Mucosa of rectum (tissue), 2 donors: Measurements from ENCODE around the gene CCDC78.

ENCODE experiments used
- H3K27ac ChIP-seq, 2 donors: one replicate each; pipeline ENCODE4 v1.7.0; 2013; ENCODE audit warnings: inconsistent platforms in 2 of 2, low read depth in 2 of 2, low read length in 2 of 2
- H3K27me3 ChIP-seq, 2 donors: one replicate each; pipeline ENCODE4 v1.7.0; 2013; ENCODE audit warnings: low read length in 2 of 2; ENCODE audit not compliant: control insufficient read depth in 2 of 2, insufficient read depth in 2 of 2
- H3K36me3 ChIP-seq, 2 donors: one replicate each; pipeline ENCODE4 v1.7.0; 2013; ENCODE audit warnings: low read length in 2 of 2; ENCODE audit not compliant: control insufficient read depth in 2 of 2, insufficient read depth in 2 of 2
- H3K4me1 ChIP-seq, 2 donors: one replicate each; pipeline ENCODE4 v1.7.0; 2013; ENCODE audit warnings: low read length in 2 of 2, mild to moderate bottlenecking in 1 of 2; ENCODE audit not compliant: control insufficient read depth in 2 of 2, insufficient read depth in 2 of 2
- H3K4me3 ChIP-seq, 2 donors: one replicate each; pipeline ENCODE4 v1.7.0; 2013; ENCODE audit warnings: low read length in 2 of 2
- H3K9ac ChIP-seq, 2 donors: one replicate each; pipeline ENCODE4 v1.7.0; 2013; ENCODE audit warnings: low read length in 2 of 2, low read depth in 1 of 2, mild to moderate bottlenecking in 1 of 2
- H3K9me3 ChIP-seq, 2 donors: one replicate each; pipeline ENCODE4 v1.7.0; 2013; ENCODE audit warnings: low read length in 2 of 2; ENCODE audit not compliant: control insufficient read depth in 2 of 2
- donor health status: healthy.
- donor health status: Normal muscosa, but diverticular disease.

The CCDC78 gene

GRCh38 chr16:724188-725040 is 1.8 kb downstream of the CCDC78 start:
- Histone ChIP-seq H3K4me1 (peaks cover 30 to 39% of the 10 kb centered on the region in 2 donors), H3K27ac (no peak overlapping the region)

GRCh38 chr16:723695-724094 is 2.5 kb downstream of the CCDC78 start:
- Histone ChIP-seq H3K36me3 (no peaks in the 10 kb centered on the region), H3K4me3 (no peak overlapping the region), H3K9me3 (no peaks in the 10 kb centered on the region), H3K4me1 (peaks cover 37 to 46% of the 10 kb centered on the region in 2 donors), H3K27me3 (peaks cover 9 to 22% of the 10 kb centered on the region in 2 donors), H3K27ac (no peak overlapping the region), H3K9ac (no peak overlapping the region)

More at GRCh38 chr16:724188-725040, 1.8 kb downstream of the CCDC78 start:
- H3K36me3 ChIP-seq: no peaks in the 10 kb centered on the region
- H3K9me3 ChIP-seq: no peaks in the 10 kb centered on the region
- H3K27me3 ChIP-seq: peaks cover 9 to 22% of the 10 kb centered on the region in 2 donors
- no peak overlapping the region for H3K4me3 ChIP-seq
- H3K9ac ChIP-seq: no peak overlapping the region

GRCh38 chr16:722835-723633 is 3.2 kb downstream of the CCDC78 start:
- Histone ChIP-seq H3K4me1 (peaks cover 38 to 49% of the 10 kb centered on the region in 2 donors), H3K27me3 (peaks cover 9 to 22% of the 10 kb centered on the region in 2 donors), H3K27ac (no peak overlapping the region), H3K4me3 (no peak overlapping the region), H3K9ac (no peak overlapping the region), H3K36me3 (no peaks in the 10 kb centered on the region), H3K9me3 (no peaks in the 10 kb centered on the region)

- H3K4me1 ChIP-seq: peaks cover 32 to 44% of the 10 kb centered on the region in 2 donors
- H3K36me3 ChIP-seq: no peaks in the 10 kb centered on the region
- H3K27ac ChIP-seq: peak overlapping the region; percentile 87 to 90
- H3K4me3 ChIP-seq: peak overlapping the region; percentile 50 to 80
- H3K9ac ChIP-seq: no peak overlapping the region
- H3K9me3 ChIP-seq: no peaks in the 10 kb centered on the region
- peaks cover 9 to 16% of the 10 kb centered on the region in 2 donors for H3K27me3 ChIP-seq
These were observed 4.3 kb downstream of the CCDC78 start for GRCh38 chr16:721765-722540.

GRCh38 chr16:720990-721764 is 5.1 kb downstream of the CCDC78 start, which contains the start of gene ANTKMT:
TSS of gene ANTKMT (plus strand) at chr16:721146. CDS start at chr16:721275, 129 bp downstream.
- Histone ChIP-seq H3K9me3 (no peaks in the 10 kb centered on the region), H3K27me3 (peaks cover 10 to 15% of the 10 kb centered on the region in 2 donors), H3K36me3 (no peaks in the 10 kb centered on the region), H3K9ac (peak within 1 kb of the TSS; percentile 66 to 80), H3K4me1 (peaks cover 35 to 41% of the 10 kb centered on the region in 2 donors), H3K27ac (peak within 1 kb of the TSS; percentile 87 to 90), H3K4me3 (peak within 1 kb of the TSS; percentile 77 to 80)

GRCh38 chr16:720447-720989 is 5.7 kb downstream of the CCDC78 start:
- H3K36me3 ChIP-seq: no peaks in the 10 kb centered on the region
- peaks cover 10 to 11% of the 10 kb centered on the region in 2 donors for H3K27me3 ChIP-seq
- H3K4me3 ChIP-seq: peak overlapping the region; percentile 77 to 80
- H3K9ac ChIP-seq: peak overlapping the region; percentile 66 to 80
- H3K4me1 ChIP-seq: peaks cover 40 to 42% of the 10 kb centered on the region in 2 donors
- H3K27ac ChIP-seq: peak overlapping the region; percentile 87 to 90
- no peaks in the 10 kb centered on the region for H3K9me3 ChIP-seq

GRCh38 chr16:719815-720446 is 6.3 kb downstream of the CCDC78 start:
- Histone ChIP-seq H3K4me3 (peak overlapping the region; percentile 77 to 80), H3K9ac (peak overlapping the region; percentile 66 to 80), H3K9me3 (no peaks in the 10 kb centered on the region), H3K36me3 (no peaks in the 10 kb centered on the region), H3K27ac (peak overlapping the region; percentile 87 to 90), H3K27me3 (peaks cover 7 to 8% of the 10 kb centered on the region in 2 donors), H3K4me1 (peaks cover 40 to 45% of the 10 kb centered on the region in 2 donors)

- Histone ChIP-seq H3K9me3 (no peaks in the 10 kb centered on the region), H3K27me3 (peaks cover 8 to 9% of the 10 kb centered on the region in 2 donors), H3K27ac (peak overlapping the region; percentile 53 to 67), H3K9ac (peak overlapping the region; percentile 10 to 52), H3K36me3 (no peaks in the 10 kb centered on the region), H3K4me1 (peaks cover 44 to 47% of the 10 kb centered on the region in 2 donors), H3K4me3 (peak overlapping the region; percentile 31 to 41)
These were observed 7.3 kb downstream of the CCDC78 start for GRCh38 chr16:718922-719321.
